Cardiac septum (tissue), 1 donor: ENCODE data around the gene NAA11. TPM values are rescaled to one million over a fixed set of nuclear protein-coding genes. Genes with fewer than 3 reads are reported as not detected.

Experiments
- DNase-seq: peaks from one replicate; pipeline ENCODE4 v3.0.0-alpha.2; 2020; ENCODE audit warnings: low spot score
- intact Hi-C: fragments of 100-400 bp; cut with DNase I; formaldehyde crosslinking; loops from one replicate; pipeline ENCODE4 v1.14.0; 2022
- total RNA-seq: library from RNA; stranded (reverse); fragmentation: NEBNext Ultra II Directional; extraction: Animal tissue kit (Norgen Biotek cat#: 25700); gene quantifications from one replicate; pipeline ENCODE4 v1.2.1, GENCODE V29; 2021
- donor health status: DM: no; HTN: no; CAD: no.

Gene NAA11
- total RNA-seq, 1 donor from 2014 or later: not detected

DNA sequence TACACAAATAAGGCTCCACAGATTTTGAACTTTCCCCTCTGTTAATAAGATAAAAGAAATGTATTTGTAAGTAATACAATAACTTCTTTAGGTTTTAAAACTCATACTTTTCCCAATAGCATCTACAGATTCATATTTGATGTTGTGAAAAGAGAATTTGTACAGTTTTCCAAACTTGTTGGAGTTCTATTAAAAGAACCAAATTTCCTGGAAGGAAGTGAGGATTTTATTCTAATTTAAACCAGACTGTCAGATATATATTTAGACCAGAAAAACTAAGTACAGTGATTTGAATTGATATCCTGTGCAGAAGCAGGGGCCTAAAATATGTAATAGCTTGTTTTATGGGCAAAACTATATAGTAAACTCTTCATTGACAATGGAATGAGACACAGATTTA, 53.7 kb downstream of the NAA11 start:
- intact Hi-C loops: no loop called here

DNA sequence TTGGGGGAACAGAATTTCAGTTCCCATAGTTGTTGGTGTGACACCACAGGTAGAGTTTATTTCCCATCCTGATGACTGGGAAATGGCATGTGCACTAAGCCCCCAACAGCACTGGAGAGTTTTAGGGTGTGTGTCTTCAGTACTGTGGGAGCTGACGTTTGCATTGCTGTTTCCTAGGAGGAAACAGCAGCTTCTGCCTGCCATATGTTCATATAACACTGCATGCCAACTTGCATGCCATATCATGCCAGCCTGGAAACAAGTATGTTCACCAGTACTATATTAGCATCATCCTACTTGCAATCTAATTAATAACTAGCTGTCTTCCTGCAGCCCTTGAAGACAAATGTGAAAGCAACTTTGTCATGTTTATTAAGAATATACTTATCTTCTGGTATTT, 58.2 kb downstream of the NAA11 start:
- intact Hi-C loops: no loop called here
- DNase-seq: no peak

More for the DNA sequence above, 53.7 kb downstream of the NAA11 start:
- DNase-seq: no peak

Other genes with a start within 250 kb of the NAA11 start
- not detected for gene GK2, start 82.2 kb upstream of the NAA11 start, total RNA-seq